ENCODE results near the gene UNK.

UNK gene

GRCh38 chr17:75832164-75832651 lies 47.6 kb downstream of the UNK start:
- Histone ChIP-seq H2BK120ac (ENCODE audit: low read depth, low read length) (no peak overlapping the region), H4K5ac (ENCODE audit: low read length) (no peak overlapping the region), H3K27ac (ENCODE audit: low read depth, low read length) (no peak overlapping the region), H2BK5ac (ENCODE audit: low read length) (no peak overlapping the region), H3K79me2 (ENCODE audit: control insufficient read depth, insufficient read depth, low read length) (no peaks in the 10 kb centered on the region), H4K8ac (ENCODE audit: low read depth, low read length) (no peak overlapping the region), H3K9ac (ENCODE audit: low read length) (peak overlapping the region; percentile 37), H2BK15ac (replicated peaks; ENCODE audit: low read depth) (no peak overlapping the region), H2AK5ac (ENCODE audit: low read length) (peak overlapping the region; percentile 17), H3K4me2 (ENCODE audit: low read length) (no peak overlapping the region), H3K18ac (ENCODE audit: low read length) (no peak overlapping the region), H3K79me1 (ENCODE audit: low read length) (no peaks in the 10 kb centered on the region), H3K23ac (ENCODE audit: low read length) (no peak overlapping the region), H3K4me1 (ENCODE audit: control insufficient read depth, low read depth, low read length) (peaks cover 8% of the 10 kb centered on the region), H3K36me3 (ENCODE audit: control insufficient read depth, insufficient read depth, low read length) (no peaks in the 10 kb centered on the region), H3K4ac (ENCODE audit: low read depth, low read length) (no peak overlapping the region), H3K4me3 (ENCODE audit: low read length) (no peak overlapping the region), H3K56ac (ENCODE audit: low read length) (peak overlapping the region; percentile 89), H3K27me3 (ENCODE audit: insufficient read depth, low read length, poor library complexity) (no peaks in the 10 kb centered on the region)
- peak; percentile 20 for DNase-seq
- no CpG with 5 or more reads among the region's 10 CpGs for WGBS (ENCODE audit: extremely low coverage, insufficient coverage, low lambda C conversion rate)

- H3K79me2 ChIP-seq (ENCODE audit: control insufficient read depth, insufficient read depth, low read length): no peaks in the 10 kb centered on the region
- WGBS (ENCODE audit: extremely low coverage, insufficient coverage, low lambda C conversion rate): no CpG with 5 or more reads among the region's 20 CpGs
- peak; percentile 88 for DNase-seq
- H3K4ac ChIP-seq (ENCODE audit: low read depth, low read length): no peak overlapping the region
- no peak overlapping the region for H3K23ac ChIP-seq (ENCODE audit: low read length)
- H3K27me3 ChIP-seq (ENCODE audit: insufficient read depth, low read length, poor library complexity): no peaks in the 10 kb centered on the region
- H3K4me1 ChIP-seq (ENCODE audit: control insufficient read depth, low read depth, low read length): peaks cover 8% of the 10 kb centered on the region
- no peak overlapping the region for H2AK5ac ChIP-seq (ENCODE audit: low read length)
- peak overlapping the region; percentile 60 for H3K9ac ChIP-seq (ENCODE audit: low read length)
- peak overlapping the region; percentile 89 for H3K56ac ChIP-seq (ENCODE audit: low read length)
- no peaks in the 10 kb centered on the region for H3K36me3 ChIP-seq (ENCODE audit: control insufficient read depth, insufficient read depth, low read length)
- peak overlapping the region; percentile 58 for H3K4me2 ChIP-seq (ENCODE audit: low read length)
- no peak overlapping the region for H3K4me3 ChIP-seq (ENCODE audit: low read length)
- H3K18ac ChIP-seq (ENCODE audit: low read length): peak overlapping the region; percentile 18
- H3K27ac ChIP-seq (ENCODE audit: low read depth, low read length): no peak overlapping the region
- H4K8ac ChIP-seq (ENCODE audit: low read depth, low read length): no peak overlapping the region
- H2BK5ac ChIP-seq (ENCODE audit: low read length): no peak overlapping the region
- H4K5ac ChIP-seq (ENCODE audit: low read length): no peak overlapping the region
- H2BK15ac ChIP-seq (replicated peaks; ENCODE audit: low read depth): no peak overlapping the region
- no peaks in the 10 kb centered on the region for H3K79me1 ChIP-seq (ENCODE audit: low read length)
- H2BK120ac ChIP-seq (ENCODE audit: low read depth, low read length): no peak overlapping the region
Observed at GRCh38 chr17:75832652-75833400, 48.2 kb downstream of the UNK start.

GRCh38 chr17:75834279-75834920 lies 49.8 kb downstream of the UNK start:
- H4K8ac ChIP-seq (ENCODE audit: low read depth, low read length): no peak overlapping the region
- H3K79me2 ChIP-seq (ENCODE audit: control insufficient read depth, insufficient read depth, low read length): no peaks in the 10 kb centered on the region
- WGBS (ENCODE audit: extremely low coverage, insufficient coverage, low lambda C conversion rate): no CpG with 5 or more reads among the region's 25 CpGs
- H3K56ac ChIP-seq (ENCODE audit: low read length): no peak overlapping the region
- H2AK5ac ChIP-seq (ENCODE audit: low read length): no peak overlapping the region
- H2BK15ac ChIP-seq (replicated peaks; ENCODE audit: low read depth): no peak overlapping the region
- no peaks in the 10 kb centered on the region for H3K27me3 ChIP-seq (ENCODE audit: insufficient read depth, low read length, poor library complexity)
- no peak overlapping the region for H3K4ac ChIP-seq (ENCODE audit: low read depth, low read length)
- H3K79me1 ChIP-seq (ENCODE audit: low read length): no peaks in the 10 kb centered on the region
- no peak overlapping the region for H3K9ac ChIP-seq (ENCODE audit: low read length)
- no peak overlapping the region for H3K18ac ChIP-seq (ENCODE audit: low read length)
- no peak for DNase-seq
- no peak overlapping the region for H3K4me3 ChIP-seq (ENCODE audit: low read length)
- no peaks in the 10 kb centered on the region for H3K36me3 ChIP-seq (ENCODE audit: control insufficient read depth, insufficient read depth, low read length)
- H2BK5ac ChIP-seq (ENCODE audit: low read length): no peak overlapping the region
- H3K4me2 ChIP-seq (ENCODE audit: low read length): no peak overlapping the region
- no peak overlapping the region for H2BK120ac ChIP-seq (ENCODE audit: low read depth, low read length)
- H3K27ac ChIP-seq (ENCODE audit: low read depth, low read length): no peak overlapping the region
- peaks cover 5% of the 10 kb centered on the region for H3K4me1 ChIP-seq (ENCODE audit: control insufficient read depth, low read depth, low read length)
- H4K5ac ChIP-seq (ENCODE audit: low read length): no peak overlapping the region
- H3K23ac ChIP-seq (ENCODE audit: low read length): no peak overlapping the region

- no peak overlapping the region for H2BK120ac ChIP-seq (ENCODE audit: low read depth, low read length)
- no peak overlapping the region for H3K56ac ChIP-seq (ENCODE audit: low read length)
- DNase-seq: no peak
- H3K23ac ChIP-seq (ENCODE audit: low read length): no peak overlapping the region
- H3K4me1 ChIP-seq (ENCODE audit: control insufficient read depth, low read depth, low read length): peaks cover 5% of the 10 kb centered on the region
- no peak overlapping the region for H3K27ac ChIP-seq (ENCODE audit: low read depth, low read length)
- no peaks in the 10 kb centered on the region for H3K36me3 ChIP-seq (ENCODE audit: control insufficient read depth, insufficient read depth, low read length)
- H2AK5ac ChIP-seq (ENCODE audit: low read length): no peak overlapping the region
- H2BK15ac ChIP-seq (replicated peaks; ENCODE audit: low read depth): no peak overlapping the region
- WGBS (ENCODE audit: extremely low coverage, insufficient coverage, low lambda C conversion rate): no CpG with 5 or more reads among the region's 24 CpGs
- H3K4me2 ChIP-seq (ENCODE audit: low read length): no peak overlapping the region
- no peaks in the 10 kb centered on the region for H3K79me1 ChIP-seq (ENCODE audit: low read length)
- H3K9ac ChIP-seq (ENCODE audit: low read length): no peak overlapping the region
- no peak overlapping the region for H2BK5ac ChIP-seq (ENCODE audit: low read length)
- H3K18ac ChIP-seq (ENCODE audit: low read length): no peak overlapping the region
- no peak overlapping the region for H4K5ac ChIP-seq (ENCODE audit: low read length)
- H3K4ac ChIP-seq (ENCODE audit: low read depth, low read length): no peak overlapping the region
- no peak overlapping the region for H3K4me3 ChIP-seq (ENCODE audit: low read length)
- H3K27me3 ChIP-seq (ENCODE audit: insufficient read depth, low read length, poor library complexity): no peaks in the 10 kb centered on the region
- no peak overlapping the region for H4K8ac ChIP-seq (ENCODE audit: low read depth, low read length)
- no peaks in the 10 kb centered on the region for H3K79me2 ChIP-seq (ENCODE audit: control insufficient read depth, insufficient read depth, low read length)
Observed at GRCh38 chr17:75834928-75835653, 50.5 kb downstream of the UNK start.

GRCh38 chr17:75835654-75835987 lies 51.0 kb downstream of the UNK start:
- Histone ChIP-seq H2BK15ac (replicated peaks; ENCODE audit: low read depth) (no peak overlapping the region), H3K36me3 (ENCODE audit: control insufficient read depth, insufficient read depth, low read length) (no peaks in the 10 kb centered on the region), H3K4me2 (ENCODE audit: low read length) (no peak overlapping the region), H3K79me2 (ENCODE audit: control insufficient read depth, insufficient read depth, low read length) (no peaks in the 10 kb centered on the region), H2AK5ac (ENCODE audit: low read length) (no peak overlapping the region), H2BK120ac (ENCODE audit: low read depth, low read length) (no peak overlapping the region), H3K18ac (ENCODE audit: low read length) (no peak overlapping the region), H3K27ac (ENCODE audit: low read depth, low read length) (no peak overlapping the region), H3K27me3 (ENCODE audit: insufficient read depth, low read length, poor library complexity) (no peaks in the 10 kb centered on the region), H3K9ac (ENCODE audit: low read length) (no peak overlapping the region), H3K56ac (ENCODE audit: low read length) (no peak overlapping the region), H4K8ac (ENCODE audit: low read depth, low read length) (no peak overlapping the region), H3K4ac (ENCODE audit: low read depth, low read length) (no peak overlapping the region), H2BK5ac (ENCODE audit: low read length) (no peak overlapping the region), H3K79me1 (ENCODE audit: low read length) (no peaks in the 10 kb centered on the region), H3K23ac (ENCODE audit: low read length) (no peak overlapping the region), H3K4me3 (ENCODE audit: low read length) (no peak overlapping the region), H3K4me1 (ENCODE audit: control insufficient read depth, low read depth, low read length) (peaks cover 4% of the 10 kb centered on the region), H4K5ac (ENCODE audit: low read length) (no peak overlapping the region)
- WGBS (ENCODE audit: extremely low coverage, insufficient coverage, low lambda C conversion rate): no CpG with 5 or more reads among the region's 9 CpGs
- no peak for DNase-seq

Measured in mesendoderm (in vitro differentiated cells).